Measurements from ENCODE around the gene KCNJ18.
"Not testable (repeated sequence)": the region's sequence is repeated elsewhere in the genome, so short reads cannot be mapped to it uniquely, and the experiment has no call there.

KCNJ18 gene

DNA sequence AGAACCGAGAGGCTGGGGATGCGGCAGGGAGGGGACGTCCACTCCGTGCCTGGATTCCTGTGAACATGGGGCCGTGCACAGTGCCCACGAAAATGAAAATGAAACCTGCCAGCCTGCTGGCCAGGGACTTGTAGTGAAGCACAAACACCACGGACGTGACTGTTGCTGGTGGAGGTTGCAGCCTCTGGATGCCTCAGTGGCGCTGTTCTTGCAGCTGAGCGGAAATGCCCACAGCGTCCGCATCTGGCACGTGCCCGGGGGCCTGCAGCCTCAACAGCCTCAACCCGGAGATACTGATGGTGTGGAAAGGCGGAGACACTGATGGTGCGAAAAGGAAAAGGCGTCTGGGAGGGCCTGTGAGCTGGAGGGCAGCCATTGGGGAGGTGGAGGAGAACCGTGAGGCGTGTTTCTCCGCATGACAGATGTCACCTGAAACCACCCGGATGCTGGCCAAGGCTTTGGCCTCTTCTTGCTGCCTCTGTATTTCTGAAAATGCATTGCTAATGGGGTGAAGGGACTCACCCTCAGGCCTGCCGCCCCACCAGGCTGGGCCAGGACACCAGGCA, 44.8 kb downstream of the KCNJ18 start:
- DNase-seq = not testable (repeated sequence)

DNA sequence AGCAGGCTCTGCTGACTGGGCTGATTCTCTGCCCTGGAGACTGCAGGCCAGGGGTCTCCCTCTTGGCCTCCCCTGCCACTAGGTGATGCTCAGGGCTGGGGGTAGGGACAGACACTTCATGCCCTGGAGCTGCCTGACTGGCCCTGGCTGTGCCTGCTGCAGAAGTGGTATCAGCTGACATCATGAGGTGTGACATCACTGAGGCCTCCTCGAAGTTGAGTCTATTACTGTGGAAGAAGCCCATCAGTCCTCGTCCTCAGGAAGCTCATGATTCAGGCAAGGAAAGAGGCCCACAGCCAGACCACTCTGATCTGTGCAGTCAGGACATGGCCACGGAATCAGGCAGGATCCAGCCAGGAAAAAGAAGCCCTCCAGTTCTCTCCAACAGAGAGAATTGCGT, 45.9 kb downstream of the KCNJ18 start:
- not testable (repeated sequence) for DNase-seq

DNA sequence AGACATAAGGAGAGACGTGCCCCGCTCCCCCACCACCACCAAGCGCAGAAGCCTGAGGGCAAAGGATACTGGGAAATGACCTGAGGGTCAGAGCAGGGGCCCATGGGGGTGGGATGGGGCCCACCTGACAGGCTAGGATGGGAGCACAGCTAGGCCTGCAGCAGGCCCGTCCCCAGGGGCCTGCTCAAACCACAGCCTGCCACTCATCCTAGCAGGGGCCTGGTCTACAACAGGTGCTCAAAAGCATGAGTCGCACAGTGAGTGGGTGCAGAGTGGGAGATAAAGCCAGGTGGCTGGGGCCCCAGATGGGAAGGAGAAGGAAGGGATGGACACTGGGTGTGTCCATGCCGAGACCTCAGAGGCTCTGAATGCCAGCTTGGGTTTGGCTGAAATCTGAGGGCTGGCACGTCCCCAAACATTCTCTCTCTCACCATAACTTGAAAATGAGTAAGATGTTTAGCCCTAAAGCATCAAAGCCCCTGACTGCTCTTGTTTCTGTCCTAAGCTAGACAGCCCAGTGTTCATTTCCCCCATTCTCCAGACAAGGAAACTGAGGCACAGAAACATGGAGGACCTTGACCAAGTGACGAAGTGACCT, 46.7 kb downstream of the KCNJ18 start:
- not testable (repeated sequence) for DNase-seq

DNA sequence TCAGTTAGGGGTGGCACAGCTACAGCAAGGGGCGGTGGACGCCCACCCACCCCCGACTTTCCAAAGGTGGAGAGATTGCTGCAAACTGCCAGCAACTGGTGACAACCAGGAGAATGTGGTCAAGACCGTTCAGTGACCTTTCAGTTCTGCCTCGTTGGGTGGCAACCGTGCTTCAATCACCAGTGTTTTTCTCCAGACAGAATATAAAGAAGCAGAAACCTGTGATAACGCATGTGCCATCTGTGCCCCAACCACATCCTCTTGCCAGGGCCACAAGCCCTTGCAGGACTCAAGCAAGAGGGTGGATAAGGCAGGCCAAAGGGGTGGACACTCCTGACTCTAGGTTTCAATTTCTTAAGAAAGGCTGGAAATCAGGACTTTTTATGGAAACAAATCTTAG, 47.2 kb downstream of the KCNJ18 start:
- DNase-seq = not testable (repeated sequence)

DNA sequence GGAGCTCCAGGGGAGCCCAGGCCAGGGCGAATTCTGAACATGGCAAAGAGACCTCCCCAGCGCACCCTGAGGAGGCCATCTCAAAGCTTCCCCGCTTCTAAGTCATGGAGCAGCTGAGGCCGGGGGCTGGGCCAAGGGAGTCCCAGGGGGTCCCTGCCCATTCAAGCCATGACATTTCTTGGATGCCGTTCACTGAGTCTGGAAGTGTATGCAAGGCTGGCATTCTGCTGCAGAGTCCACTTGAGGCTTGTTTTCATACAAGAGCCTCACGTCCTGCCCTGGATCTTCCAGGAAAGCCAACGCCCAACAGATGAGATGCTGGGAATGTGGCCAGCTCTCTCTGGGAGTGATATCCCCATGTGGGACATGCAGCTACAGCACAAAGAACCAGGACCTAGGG, 48.5 kb downstream of the KCNJ18 start:
- DNase-seq = not testable (repeated sequence)

DNA sequence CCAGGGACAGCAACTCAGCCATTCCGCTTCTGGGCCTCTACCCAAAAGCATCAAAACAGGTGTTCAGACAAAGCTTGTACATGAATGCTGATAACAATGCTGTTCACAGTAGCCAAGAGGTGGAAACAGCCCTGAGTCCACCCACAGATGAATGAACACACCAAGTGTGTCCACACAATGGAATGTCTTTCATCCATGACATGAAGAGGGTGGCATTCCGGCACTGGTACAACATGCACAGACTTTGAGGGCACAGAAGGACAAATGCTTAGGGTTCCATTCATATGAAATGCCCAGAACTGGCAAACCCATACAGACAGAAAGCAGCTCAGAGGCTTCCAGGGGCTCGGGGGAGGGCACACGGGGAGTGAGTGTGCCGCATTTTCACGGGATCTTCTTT, 49.2 kb downstream of the KCNJ18 start:
- not testable (repeated sequence) for DNase-seq

DNA sequence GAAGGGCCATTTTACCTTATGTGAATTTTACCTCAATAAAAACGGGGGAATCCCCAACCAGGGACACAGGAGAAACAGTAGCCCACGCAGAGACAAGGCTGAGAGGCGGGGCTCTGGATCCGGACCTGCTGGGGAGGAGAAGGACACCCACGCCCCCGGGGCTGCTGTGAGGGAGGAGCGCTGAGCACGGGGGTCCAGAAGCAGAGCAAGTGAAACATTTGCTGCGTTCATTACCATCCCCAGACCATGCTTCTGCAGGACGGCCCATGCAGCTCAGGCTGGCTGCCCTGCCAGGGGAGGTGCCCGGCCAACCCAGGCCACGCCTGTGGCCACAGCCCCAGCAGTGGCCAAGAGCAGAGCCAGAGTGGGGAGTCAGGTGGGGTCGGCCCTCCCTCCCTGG, 50.0 kb downstream of the KCNJ18 start:
- DNase-seq = no peak

DNA sequence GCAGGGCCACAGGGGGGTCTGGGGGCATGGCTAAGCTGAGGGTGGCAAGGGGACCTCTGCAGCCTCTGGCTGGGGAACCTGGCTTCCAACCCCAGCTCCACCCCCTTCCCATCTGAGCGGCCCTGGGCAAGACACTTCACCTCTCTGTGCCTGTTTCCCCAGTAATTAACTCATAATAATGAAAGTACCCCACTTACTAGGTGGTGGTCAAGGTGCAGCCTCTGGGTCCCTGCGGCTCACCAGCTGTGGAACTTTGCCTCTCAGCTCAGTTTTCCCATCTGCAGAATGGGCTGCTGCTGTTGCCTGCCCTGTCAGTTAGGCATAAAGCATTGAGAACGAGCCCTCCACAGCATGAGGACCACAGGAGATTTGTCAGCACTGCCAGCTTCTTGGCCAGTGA, 51.8 kb downstream of the KCNJ18 start:
- DNase-seq = not testable (repeated sequence)

DNA sequence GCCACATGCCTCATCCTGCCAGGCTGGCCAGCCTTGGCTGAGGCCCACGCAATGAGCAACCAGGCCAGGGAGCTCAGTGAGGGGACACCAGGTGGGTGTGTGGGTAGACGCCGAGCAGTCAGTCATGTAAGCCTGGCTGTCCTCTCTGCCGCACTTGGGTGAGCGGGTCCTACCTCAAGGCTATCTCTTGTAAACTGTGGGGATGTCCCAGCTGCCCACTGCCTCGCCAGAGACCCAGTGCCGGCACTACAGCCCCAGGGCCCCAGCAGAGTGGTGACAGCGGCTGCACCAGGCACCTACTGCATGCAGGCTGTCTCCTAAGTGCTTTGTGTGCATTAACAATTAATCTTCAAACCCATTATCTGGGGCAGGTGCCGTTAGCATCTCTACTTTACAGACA, 52.3 kb downstream of the KCNJ18 start:
- not testable (repeated sequence) for DNase-seq

DNA sequence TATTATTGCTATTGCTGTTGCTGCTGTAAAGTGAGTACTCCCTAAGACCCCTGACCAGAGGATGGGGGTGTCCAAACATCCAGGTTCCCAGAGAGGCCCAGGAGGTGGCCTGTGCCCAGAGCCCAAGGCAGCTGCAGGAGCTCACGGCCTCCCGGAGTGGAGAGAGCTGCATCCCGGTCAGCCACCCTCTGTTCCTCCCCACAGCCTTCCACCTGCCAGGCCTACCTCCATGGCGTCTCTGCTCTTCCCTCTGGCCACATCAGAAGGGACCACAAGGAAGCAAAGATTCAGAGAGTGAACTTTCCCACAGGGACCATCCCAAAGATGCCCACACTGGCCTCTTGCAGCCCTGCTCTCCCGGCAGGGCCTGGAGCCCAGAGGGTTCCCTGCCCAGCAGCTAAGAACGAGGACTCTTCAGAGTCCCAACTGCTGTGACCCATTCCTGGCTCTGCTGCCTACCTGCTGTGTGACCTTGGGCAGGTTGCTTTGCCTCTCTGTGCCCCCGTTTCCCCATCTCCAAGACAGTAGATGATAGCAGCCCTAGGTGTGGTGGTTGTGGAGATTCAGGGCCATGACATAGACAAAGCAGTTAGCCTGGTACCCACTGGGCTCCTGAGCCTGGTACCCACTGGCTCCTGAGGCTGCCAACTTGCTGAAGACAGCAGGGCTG, 53.2 kb downstream of the KCNJ18 start:
- DNase-seq = not testable (repeated sequence)

DNA sequence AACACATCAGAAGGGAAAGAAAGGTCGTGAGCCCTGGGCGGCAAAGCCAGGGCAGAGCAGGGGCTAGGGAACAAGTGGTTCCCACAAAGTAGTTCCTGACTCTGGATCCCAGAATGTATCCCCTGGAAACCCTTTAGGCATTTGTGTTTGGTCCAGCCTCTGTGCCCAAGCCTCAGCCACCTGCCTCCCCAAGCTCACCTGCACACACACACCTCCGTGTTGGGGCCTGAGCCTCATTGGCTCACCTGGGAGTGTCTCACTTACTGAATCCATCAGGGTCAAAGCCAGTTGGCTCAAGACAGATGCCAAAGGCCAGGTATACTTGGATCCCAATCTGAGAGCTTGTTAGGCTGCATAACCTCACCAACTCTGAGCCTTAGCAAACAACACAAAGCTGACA, 54.1 kb downstream of the KCNJ18 start:
- DNase-seq = not testable (repeated sequence)

DNA sequence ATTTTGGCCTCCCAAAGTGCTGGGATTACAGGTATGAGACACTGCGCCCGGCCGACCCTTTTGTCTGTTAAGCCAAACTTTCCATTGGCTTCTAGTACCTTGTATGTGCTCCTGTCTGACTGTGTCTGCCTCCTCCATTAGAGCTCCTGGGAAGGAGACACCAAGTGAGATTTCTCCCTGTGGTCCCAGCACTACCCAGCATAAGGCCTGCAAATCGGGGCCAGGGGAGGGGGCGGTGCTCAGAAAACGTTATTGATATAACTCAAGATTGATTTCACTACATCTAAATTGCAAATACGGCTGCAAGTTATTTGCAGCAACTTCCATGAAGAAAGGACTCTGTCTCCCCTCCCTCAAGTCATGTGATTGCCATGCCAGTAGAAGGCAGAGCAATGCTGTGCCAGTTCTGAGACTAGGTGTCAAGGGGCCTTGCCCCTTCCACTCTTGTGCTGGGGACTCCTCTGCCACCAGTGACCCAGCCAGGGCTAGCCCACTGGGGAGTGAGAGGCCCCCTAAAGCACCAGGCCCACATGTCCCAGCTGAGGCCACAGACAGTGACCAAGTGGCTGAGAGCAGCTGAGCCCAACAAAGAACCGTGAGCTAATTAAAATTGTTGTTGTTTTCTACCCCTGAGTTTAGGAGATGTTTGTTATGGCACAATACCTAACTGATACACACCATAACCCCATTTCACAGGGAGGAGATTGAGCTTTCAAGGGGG, 55.0 kb downstream of the KCNJ18 start:
- DNase-seq = not testable (repeated sequence)

DNA sequence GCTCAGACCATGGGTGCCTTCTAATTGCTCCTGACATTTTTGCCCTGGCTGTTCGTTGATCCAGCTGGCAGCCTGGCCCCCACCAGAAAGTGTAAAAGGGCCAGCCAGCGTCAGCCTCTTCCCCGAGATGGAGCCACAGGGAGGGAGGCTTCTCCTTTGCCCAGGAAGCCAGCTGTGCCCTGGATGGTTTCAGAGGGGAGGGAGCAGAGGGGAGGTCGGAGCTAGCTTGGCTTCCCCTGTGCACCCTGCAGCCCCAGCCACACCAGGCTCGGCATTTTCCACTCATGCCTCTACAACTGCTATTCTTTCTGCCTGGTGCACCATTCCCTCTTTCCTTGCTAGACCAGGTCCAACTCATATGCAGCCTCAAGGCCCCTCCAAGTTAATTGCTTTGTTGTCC, 56.4 kb downstream of the KCNJ18 start:
- not testable (repeated sequence) for DNase-seq

DNA sequence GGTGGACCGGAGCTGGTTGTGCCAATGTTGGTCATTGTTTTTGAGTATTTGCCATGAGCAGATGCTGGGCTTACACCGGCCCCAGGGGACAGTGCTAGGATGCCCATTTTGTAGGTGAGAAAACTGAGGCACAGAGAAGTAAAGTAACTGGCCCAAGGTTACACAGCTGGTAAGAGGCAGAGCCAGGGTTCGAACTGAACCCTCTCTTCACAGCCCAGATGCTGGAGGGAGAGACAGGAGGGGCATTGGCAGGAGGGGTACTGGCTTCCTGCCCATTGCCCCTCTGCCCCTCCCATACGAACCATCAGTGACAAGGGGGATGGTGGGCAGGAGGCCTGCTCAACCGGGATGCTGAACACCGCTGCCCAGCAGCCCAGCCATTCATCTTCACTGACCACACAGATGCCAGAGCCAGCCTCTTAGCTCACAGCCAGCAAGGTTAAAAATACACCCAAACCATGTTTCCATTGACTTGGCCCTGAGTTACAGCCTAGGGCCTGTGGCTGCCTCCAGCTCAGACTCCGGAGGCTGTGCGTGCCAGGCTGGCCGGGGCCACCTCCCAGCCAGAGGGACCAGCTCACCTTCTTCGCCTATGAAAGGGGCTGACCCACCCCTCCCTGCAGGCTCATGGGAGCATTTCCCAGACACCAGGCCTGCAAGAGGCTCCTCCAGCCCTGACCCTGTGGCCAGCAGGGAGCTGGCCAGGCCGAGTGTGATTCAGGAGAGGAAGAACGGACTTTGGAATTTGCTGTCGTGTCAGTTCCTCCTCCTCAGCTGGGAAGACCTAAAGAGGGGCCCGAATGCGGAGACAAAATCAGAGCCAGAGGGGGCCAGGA, 57.6 kb downstream of the KCNJ18 start:
- DNase-seq = not testable (repeated sequence)

DNA sequence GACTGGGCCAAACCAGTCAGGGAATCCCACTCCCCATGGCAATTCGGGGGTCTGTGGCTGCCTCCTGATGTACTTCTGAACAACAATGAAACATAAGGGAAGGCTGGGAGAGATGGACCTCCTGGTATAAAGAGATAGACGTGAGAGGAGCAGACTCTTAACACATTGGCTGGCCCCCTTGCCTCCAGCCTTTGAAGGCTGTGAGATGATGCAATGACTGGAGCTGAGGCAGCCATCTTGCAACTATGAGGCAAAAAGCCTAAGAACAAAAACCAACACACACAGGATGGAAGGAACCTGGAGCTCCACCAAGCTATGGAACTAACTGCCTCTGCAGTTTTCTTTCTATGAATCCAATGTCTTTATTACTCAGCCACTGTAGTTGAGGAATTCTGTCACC, 58.8 kb downstream of the KCNJ18 start:
- not testable (repeated sequence) for DNase-seq
